Skeletal muscle tissue (tissue), 4 donors: Measurements from ENCODE around the gene DTNBP1. TPM values are rescaled to one million over a fixed set of nuclear protein-coding genes. Genes with fewer than 3 reads are reported as not detected.

Experiments used
- H3K27ac ChIP-seq: one replicate; pipeline ENCODE4 v1.7.0; 2013; ENCODE audit warnings: mild to moderate bottlenecking, low read depth, low read length, inconsistent platforms
- H3K27me3 ChIP-seq, 3 donors: one replicate each; pipeline ENCODE4 v1.7.0; 2013; ENCODE audit warnings: low read length in 3 of 3; ENCODE audit not compliant: control insufficient read depth in 3 of 3, insufficient read depth in 3 of 3
- H3K36me3 ChIP-seq, 3 donors: one replicate each; pipeline ENCODE4 v1.7.0; 2013; ENCODE audit warnings: low read length in 3 of 3; ENCODE audit not compliant: control insufficient read depth in 3 of 3, insufficient read depth in 3 of 3
- H3K4me1 ChIP-seq, 3 donors: one replicate each; pipeline ENCODE4 v1.7.0; 2013; ENCODE audit warnings: low read length in 3 of 3, mild to moderate bottlenecking in 3 of 3; ENCODE audit not compliant: control insufficient read depth in 3 of 3, insufficient read depth in 3 of 3
- H3K4me3 ChIP-seq, 3 donors: one replicate each; pipeline ENCODE4 v1.7.0; 2013; ENCODE audit warnings: low read length in 3 of 3
- H3K9ac ChIP-seq, 3 donors: one replicate each; pipeline ENCODE4 v1.7.0; 2013; ENCODE audit warnings: low read length in 3 of 3, mild to moderate bottlenecking in 3 of 3, moderate library complexity in 2 of 3, low read depth in 1 of 3
- H3K9me3 ChIP-seq, 3 donors: one replicate each; pipeline ENCODE4 v1.7.0; 2013; ENCODE audit warnings: low read length in 3 of 3; ENCODE audit not compliant: control insufficient read depth in 3 of 3
- total RNA-seq: library from RNA; depleted of rRNA; stranded (reverse); fragments of >200 nt; gene quantifications from one replicate; pipeline ENCODE4 v1.2.3, GENCODE V29; 2014
- donor health status: Osteomylitis.

Gene DTNBP1
- total RNA-seq, 1 donor from 2014 or later = 15.1 TPM

GRCh38 chr6:15495375-15495901, 167.4 kb downstream of the DTNBP1 start:
- H3K9ac ChIP-seq = peak overlapping the region in 1 of 3 donors; percentile 25
- peaks cover 10 to 12% (median 11%) of the 10 kb centered on the region in 3 donors for H3K36me3 ChIP-seq
- H3K4me3 ChIP-seq = no peak overlapping the region
- H3K27ac ChIP-seq = peak overlapping the region; percentile 61
- peaks cover 31 to 37% (median 36%) of the 10 kb centered on the region in 3 donors for H3K4me1 ChIP-seq
- no peaks in the 10 kb centered on the region for H3K27me3 ChIP-seq
- no peaks in the 10 kb centered on the region for H3K9me3 ChIP-seq

- Histone ChIP-seq H3K27ac (no peak overlapping the region), H3K4me3 (no peak overlapping the region), H3K9ac (no peak overlapping the region), H3K4me1 (peaks cover 33 to 49% (median 41%) of the 10 kb centered on the region in 3 donors), H3K36me3 (peaks cover 9 to 20% (median 13%) of the 10 kb centered on the region in 3 donors), H3K9me3 (no peaks in the 10 kb centered on the region), H3K27me3 (no peaks in the 10 kb centered on the region)
Observed at GRCh38 chr6:15493437-15494168, 169.2 kb downstream of the DTNBP1 start.

GRCh38 chr6:15491986-15492269, 170.9 kb downstream of the DTNBP1 start:
- Histone ChIP-seq H3K27me3 (no peaks in the 10 kb centered on the region), H3K4me3 (no peak overlapping the region), H3K4me1 (peaks cover 33 to 45% (median 39%) of the 10 kb centered on the region in 3 donors), H3K9me3 (no peaks in the 10 kb centered on the region), H3K36me3 (peaks cover 16 to 27% (median 20%) of the 10 kb centered on the region in 3 donors), H3K9ac (no peak overlapping the region), H3K27ac (no peak overlapping the region)

GRCh38 chr6:15491255-15491985, 171.4 kb downstream of the DTNBP1 start:
- Histone ChIP-seq H3K27ac (peak overlapping the region; percentile 15), H3K4me3 (no peak overlapping the region), H3K27me3 (no peaks in the 10 kb centered on the region), H3K4me1 (peaks cover 33 to 45% (median 39%) of the 10 kb centered on the region in 3 donors), H3K9me3 (no peaks in the 10 kb centered on the region), H3K36me3 (peaks cover 15 to 23% (median 16%) of the 10 kb centered on the region in 3 donors), H3K9ac (peak overlapping the region in 2 of 3 donors; percentile 23 to 41)

- Histone ChIP-seq H3K9ac (no peak overlapping the region), H3K9me3 (no peaks in the 10 kb centered on the region), H3K27ac (peak overlapping the region; percentile 15), H3K36me3 (peaks cover 15 to 20% (median 16%) of the 10 kb centered on the region in 3 donors), H3K27me3 (no peaks in the 10 kb centered on the region), H3K4me1 (peaks cover 26 to 42% (median 38%) of the 10 kb centered on the region in 3 donors), H3K4me3 (no peak overlapping the region)
Observed at GRCh38 chr6:15490242-15491100, 172.4 kb downstream of the DTNBP1 start.

GRCh38 chr6:15489261-15489962, 173.4 kb downstream of the DTNBP1 start:
- H3K36me3 ChIP-seq = peaks cover 15 to 20% (median 16%) of the 10 kb centered on the region in 3 donors
- H3K9ac ChIP-seq = no peak overlapping the region
- H3K27ac ChIP-seq = no peak overlapping the region

GRCh38 chr6:15487262-15487661, 175.6 kb downstream of the DTNBP1 start:
- H3K9me3 ChIP-seq = no peaks in the 10 kb centered on the region
- no peak overlapping the region for H3K9ac ChIP-seq
- H3K4me3 ChIP-seq = no peak overlapping the region
- H3K36me3 ChIP-seq = peaks cover 15 to 20% (median 16%) of the 10 kb centered on the region in 3 donors
- peaks cover 28 to 52% (median 34%) of the 10 kb centered on the region in 3 donors for H3K4me1 ChIP-seq
- no peaks in the 10 kb centered on the region for H3K27me3 ChIP-seq
- no peak overlapping the region for H3K27ac ChIP-seq

More at GRCh38 chr6:15489261-15489962, 173.4 kb downstream of the DTNBP1 start:
- H3K27me3 ChIP-seq = no peaks in the 10 kb centered on the region
- no peak overlapping the region for H3K4me3 ChIP-seq
- H3K9me3 ChIP-seq = no peaks in the 10 kb centered on the region
- H3K4me1 ChIP-seq = peaks cover 19 to 38% (median 30%) of the 10 kb centered on the region in 3 donors

GRCh38 chr6:15485936-15486335, 176.9 kb downstream of the DTNBP1 start:
- peaks cover 15 to 20% (median 16%) of the 10 kb centered on the region in 3 donors for H3K36me3 ChIP-seq
- H3K9me3 ChIP-seq = no peaks in the 10 kb centered on the region
- no peak overlapping the region for H3K9ac ChIP-seq
- H3K27me3 ChIP-seq = no peaks in the 10 kb centered on the region
- peaks cover 21 to 40% (median 23%) of the 10 kb centered on the region in 3 donors for H3K4me1 ChIP-seq
- no peak overlapping the region for H3K4me3 ChIP-seq
- H3K27ac ChIP-seq = no peak overlapping the region

- Histone ChIP-seq H3K9ac (no peak overlapping the region), H3K36me3 (peaks cover 15 to 20% (median 16%) of the 10 kb centered on the region in 3 donors), H3K4me1 (peaks cover 25 to 35% (median 26%) of the 10 kb centered on the region in 3 donors), H3K27ac (no peak overlapping the region), H3K9me3 (no peaks in the 10 kb centered on the region), H3K27me3 (no peaks in the 10 kb centered on the region), H3K4me3 (no peak overlapping the region)
Observed at GRCh38 chr6:15484821-15485220, 178.0 kb downstream of the DTNBP1 start.
